ENCODE results near the gene HJV. TPM values are rescaled to one million over a fixed set of nuclear protein-coding genes. Genes with fewer than 3 reads are reported as not detected.

HJV gene
- total RNA-seq, 1 donor from 2014 or later: not detected

- DNase-seq (ENCODE audit: low spot score): peak; percentile 34
- no peak for ATAC-seq
- intact Hi-C loops (cut with DNase I): no loop called here
Observed at GRCh38 chr1:145982010-145982723, 39.4 kb downstream of the HJV start.

GRCh38 chr1:145980457-145980994, 41.0 kb downstream of the HJV start:
- DNase-seq (ENCODE audit: low spot score) (no peak), ATAC-seq (no peak)
- intact Hi-C loops (cut with DNase I): no loop called here

- intact Hi-C loops (cut with DNase I): no loop called here
- peak; percentile 43 for ATAC-seq
- DNase-seq (ENCODE audit: low spot score): no peak
Observed at GRCh38 chr1:145979746-145980456, 41.6 kb downstream of the HJV start.

- DNase-seq (ENCODE audit: low spot score): peak; percentile 94
- ATAC-seq: peak; percentile 97
- intact Hi-C loops (cut with DNase I): no loop called here
Observed at GRCh38 chr1:145978854-145979745, 42.4 kb downstream of the HJV start.

- no peak for ATAC-seq
- intact Hi-C loops (cut with DNase I): no loop called here
- DNase-seq (ENCODE audit: low spot score): no peak
Observed at GRCh38 chr1:145978471-145978853, 43.1 kb downstream of the HJV start.

GRCh38 chr1:145977486-145978470, 43.8 kb downstream of the HJV start:
- ATAC-seq: peak; percentile 58
- intact Hi-C loops (cut with DNase I): loop anchor here (2.0 kb wide), 1 partner anchor 35 kb away; no protein-coding TSS in a partner anchor
- peak; percentile 88 for DNase-seq (ENCODE audit: low spot score)

GRCh38 chr1:145977016-145977415, 44.5 kb downstream of the HJV start:
- ATAC-seq: no peak
- DNase-seq (ENCODE audit: low spot score): no peak
- intact Hi-C loops (cut with DNase I): loop anchor here (2.0 kb wide), 1 partner anchor 36 kb away; no protein-coding TSS in a partner anchor

GRCh38 chr1:145975216-145975615, 46.3 kb downstream of the HJV start:
- intact Hi-C loops (cut with DNase I): no loop called here
- no peak for ATAC-seq
- DNase-seq (ENCODE audit: low spot score): peak; percentile 48

- DNase-seq (ENCODE audit: low spot score) (peak; percentile 49), ATAC-seq (no peak)
- intact Hi-C loops (cut with DNase I): no loop called here
Observed at GRCh38 chr1:145974721-145975120, 46.8 kb downstream of the HJV start.

GRCh38 chr1:145972580-145972979, 49.0 kb downstream of the HJV start:
- intact Hi-C loops (cut with DNase I): no loop called here
- ATAC-seq (no peak), DNase-seq (ENCODE audit: low spot score) (peak; percentile 25)

Other genes with a start within 250 kb of the HJV start
- gene RNF115, start 197.6 kb downstream of the HJV start, total RNA-seq: 19.9 TPM
- gene POLR3C, start 197.5 kb downstream of the HJV start, total RNA-seq: 26.2 TPM
- gene NUDT17, start 176.1 kb downstream of the HJV start, total RNA-seq: 3.9 TPM
- 44.5 TPM for gene PIAS3, start 162.7 kb downstream of the HJV start, total RNA-seq
- 3.8 TPM for gene ANKRD35, start 135.9 kb downstream of the HJV start, total RNA-seq
- gene ITGA10, start 111.7 kb downstream of the HJV start, total RNA-seq: 9.6 TPM
- 20.7 TPM for gene PEX11B, start 103.0 kb downstream of the HJV start, total RNA-seq
- 93.8 TPM for gene RBM8A, start 94.3 kb downstream of the HJV start, total RNA-seq
- 57.6 TPM for gene LIX1L, start 63.7 kb downstream of the HJV start, total RNA-seq
- gene ANKRD34A, start 57.2 kb downstream of the HJV start, total RNA-seq: 1.2 TPM
- gene POLR3GL, start 57.0 kb downstream of the HJV start, total RNA-seq: 22.3 TPM
- gene TXNIP, start 25.2 kb downstream of the HJV start, total RNA-seq: 609 TPM
- 4.3 TPM for gene NBPF10, start 123.1 kb upstream of the HJV start, total RNA-seq
- 102 TPM for gene NOTCH2NLA, start 207.3 kb upstream of the HJV start, total RNA-seq

Measured in sciatic nerve (tissue), 2 donors.